Panc1 (cell line): Measurements from ENCODE around the gene THRB. TPM values are rescaled to one million over a fixed set of nuclear protein-coding genes. Genes with fewer than 3 reads are reported as not detected.

Source experiments
- ATAC-seq: fragments of 200-7000 bp; cut with Tn5 transposase; 2 replicates; pipeline ENCODE4 v1.9.1; 2020; ENCODE audit warnings: mild to moderate bottlenecking, moderate library complexity
- BruUV-seq: library from RNA; stranded (reverse); fragments of 400-500 nt; replicated peaks from 2 replicates; lab custom pipeline; 2021; lab: Mats Ljungman, UMichigan
- CTCF ChIA-PET: fragments of 300-600 bp; sonication (Branson Sonifier 250); formaldehyde crosslinking; loops from one replicate; lab custom pipeline; 2022; ENCODE audit warnings: antibody characterized with exemption; lab: Charles Lee
- POLR2A ChIA-PET: fragments of 300-600 bp; sonication (Branson Sonifier 250); formaldehyde crosslinking; loops from one replicate; lab custom pipeline; 2022; ENCODE audit warnings: antibody characterized with exemption; lab: Charles Lee
- DNase-seq: peaks from one replicate; pipeline ENCODE4 v3.0.0-alpha.2; 2010; ENCODE audit warnings: low read depth, low spot score
- H3K27ac ChIP-seq: 2 replicates; pipeline ENCODE4 v1.5.1; 2011; ENCODE audit warnings: mild to moderate bottlenecking, low read length, inconsistent platforms
- H3K27me3 ChIP-seq: fragments of 200-500 bp; sonication (Bioruptor generic); 2 replicates; pipeline ENCODE4 v1.6.0; 2014; ENCODE audit warnings: low read length, inconsistent platforms; ENCODE audit not compliant: control insufficient read depth, insufficient read depth
- H3K36me3 ChIP-seq: fragments of 200-500 bp; sonication (Bioruptor generic); 2 replicates; pipeline ENCODE4 v1.5.1; 2014; ENCODE audit warnings: inconsistent platforms, mild to moderate bottlenecking, low read length, moderate library complexity; ENCODE audit not compliant: control insufficient read depth, insufficient read depth
- H3K4me1 ChIP-seq: 2 replicates; pipeline ENCODE4 v1.5.1; 2011; ENCODE audit warnings: inconsistent platforms, mild to moderate bottlenecking, low read length, moderate library complexity; ENCODE audit not compliant: control insufficient read depth, insufficient read depth
- H3K4me3 ChIP-seq, 2 experiments: 2 replicates each; pipeline ENCODE4 v1.5.1; 2011 to 2012; ENCODE audit warnings: low read depth in 2 of 2, low read length in 2 of 2, mild to moderate bottlenecking in 2 of 2, inconsistent platforms in 1 of 2, moderate library complexity in 1 of 2
- H3K9me3 ChIP-seq: fragments of 200-500 bp; sonication (Bioruptor generic); 2 replicates; pipeline ENCODE4 v1.5.1; 2014; ENCODE audit warnings: low read depth, mild to moderate bottlenecking, inconsistent platforms, low read length, moderate library complexity; ENCODE audit not compliant: control insufficient read depth, insufficient read depth
- POLR2AphosphoS5 ChIP-seq: IDR thresholded peaks from 2 replicates; pipeline ENCODE4 v1.6.1; 2012; ENCODE audit warnings: mild to moderate bottlenecking, low read depth, low read length, moderate library complexity
- REST ChIP-seq, 2 experiments: IDR thresholded peaks; 2 replicates each; pipeline ENCODE4 v1.6.1; 2011 to 2012; ENCODE audit warnings: low read depth in 2 of 2, control low read depth in 1 of 2, low read length in 1 of 2, mild to moderate bottlenecking in 1 of 2, moderate library complexity in 1 of 2; ENCODE audit not compliant: insufficient read depth in 1 of 2
- SIN3A ChIP-seq: IDR thresholded peaks from 2 replicates; pipeline ENCODE4 v1.6.1; 2012; ENCODE audit warnings: low read depth, mild to moderate bottlenecking, low read length, moderate library complexity, borderline replicate concordance; ENCODE audit not compliant: insufficient read depth
- TCF7L2 ChIP-seq: IDR thresholded peaks from 2 replicates; pipeline ENCODE4 v1.6.1; 2011; ENCODE audit warnings: mild to moderate bottlenecking, low read depth, low read length, inconsistent platforms
- in situ Hi-C: cut with HindIII; loops from 2 replicates; pipeline ENCODE4 v1.10.0; 2016; ENCODE audit warnings: low sequenced_read_pairs, low pct_unique_long_range_greater_than_20kb
- intact Hi-C: fragments of 100-400 bp; cut with micrococcal nuclease; formaldehyde crosslinking; loops from one replicate; pipeline ENCODE4 v1.10.0; 2022; ENCODE audit not compliant: unreplicated experiment
- total RNA-seq: library from RNA; stranded (reverse); gene quantifications from one replicate; pipeline ENCODE4 v1.2.1, GENCODE V29; 2021; ENCODE audit not compliant: unreplicated experiment
- TF ChIP-seq, protein P1 (sequence below): fragments of 450-650 bp; IDR thresholded peaks from 2 replicates; pipeline ENCODE4 v1.5.1; 2017; ENCODE audit warnings: mild to moderate bottlenecking

Gene THRB
- total RNA-seq, 1 experiment from 2014 or later: 3.9 TPM

DNA sequence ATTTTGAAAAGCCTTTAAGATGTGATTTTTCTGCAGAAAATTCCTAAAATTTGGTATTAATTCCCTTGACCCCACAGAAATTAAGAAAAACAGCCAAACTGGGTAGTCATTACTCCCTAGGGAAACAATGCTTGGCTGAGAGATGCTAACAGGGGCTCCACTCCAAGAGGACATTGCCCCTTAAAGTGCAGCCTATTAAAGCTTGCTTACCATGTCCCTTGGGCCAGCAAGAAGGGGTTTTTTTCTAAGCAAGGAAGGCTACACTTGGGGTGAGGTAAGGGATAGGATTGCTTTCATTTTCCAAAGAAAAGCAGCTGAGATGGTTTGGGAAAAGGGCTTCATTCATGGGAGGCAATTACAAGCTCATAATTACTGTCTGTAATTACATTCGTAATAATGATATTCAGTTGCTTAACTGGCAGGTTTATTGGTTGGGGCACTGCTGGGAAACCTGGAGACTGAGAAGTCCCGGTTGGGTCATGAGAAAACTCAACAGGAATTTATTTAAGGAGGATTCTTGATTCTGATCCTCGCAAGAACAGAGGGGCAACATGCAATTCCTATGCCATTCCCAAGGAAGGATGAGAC, 302.1 kb downstream of the THRB start:
- ChIA-PET CTCF (no interaction called here), POLR2A (no interaction called here)
- TF ChIP-seq, protein P1, sequence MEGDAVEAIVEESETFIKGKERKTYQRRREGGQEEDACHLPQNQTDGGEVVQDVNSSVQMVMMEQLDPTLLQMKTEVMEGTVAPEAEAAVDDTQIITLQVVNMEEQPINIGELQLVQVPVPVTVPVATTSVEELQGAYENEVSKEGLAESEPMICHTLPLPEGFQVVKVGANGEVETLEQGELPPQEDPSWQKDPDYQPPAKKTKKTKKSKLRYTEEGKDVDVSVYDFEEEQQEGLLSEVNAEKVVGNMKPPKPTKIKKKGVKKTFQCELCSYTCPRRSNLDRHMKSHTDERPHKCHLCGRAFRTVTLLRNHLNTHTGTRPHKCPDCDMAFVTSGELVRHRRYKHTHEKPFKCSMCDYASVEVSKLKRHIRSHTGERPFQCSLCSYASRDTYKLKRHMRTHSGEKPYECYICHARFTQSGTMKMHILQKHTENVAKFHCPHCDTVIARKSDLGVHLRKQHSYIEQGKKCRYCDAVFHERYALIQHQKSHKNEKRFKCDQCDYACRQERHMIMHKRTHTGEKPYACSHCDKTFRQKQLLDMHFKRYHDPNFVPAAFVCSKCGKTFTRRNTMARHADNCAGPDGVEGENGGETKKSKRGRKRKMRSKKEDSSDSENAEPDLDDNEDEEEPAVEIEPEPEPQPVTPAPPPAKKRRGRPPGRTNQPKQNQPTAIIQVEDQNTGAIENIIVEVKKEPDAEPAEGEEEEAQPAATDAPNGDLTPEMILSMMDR: no peak
- no peak for TF ChIP-seq SIN3A
- no peak for TF ChIP-seq REST (IDR thresholded peaks at IDR 0.05; ENCODE audit: insufficient read depth in 1 of 2, low read depth in 2 of 2, low read length in 1 of 2)
- TF ChIP-seq POLR2AphosphoS5: no peak
- no peak for TF ChIP-seq TCF7L2
- H3K36me3 ChIP-seq: no peaks in the 10 kb centered on the region
- intact Hi-C loops (no loop called here), in situ Hi-C loops (no loop called here)
- H3K27ac ChIP-seq: no peak overlapping the region
- no peak for ATAC-seq
- H3K9me3 ChIP-seq: no peaks in the 10 kb centered on the region
- no peaks in the 10 kb centered on the region for H3K27me3 ChIP-seq
- H3K4me3 ChIP-seq: no peak overlapping the region
- BruUV-seq: no TSS peak
- no peaks in the 10 kb centered on the region for H3K4me1 ChIP-seq
- DNase-seq: no peak

DNA sequence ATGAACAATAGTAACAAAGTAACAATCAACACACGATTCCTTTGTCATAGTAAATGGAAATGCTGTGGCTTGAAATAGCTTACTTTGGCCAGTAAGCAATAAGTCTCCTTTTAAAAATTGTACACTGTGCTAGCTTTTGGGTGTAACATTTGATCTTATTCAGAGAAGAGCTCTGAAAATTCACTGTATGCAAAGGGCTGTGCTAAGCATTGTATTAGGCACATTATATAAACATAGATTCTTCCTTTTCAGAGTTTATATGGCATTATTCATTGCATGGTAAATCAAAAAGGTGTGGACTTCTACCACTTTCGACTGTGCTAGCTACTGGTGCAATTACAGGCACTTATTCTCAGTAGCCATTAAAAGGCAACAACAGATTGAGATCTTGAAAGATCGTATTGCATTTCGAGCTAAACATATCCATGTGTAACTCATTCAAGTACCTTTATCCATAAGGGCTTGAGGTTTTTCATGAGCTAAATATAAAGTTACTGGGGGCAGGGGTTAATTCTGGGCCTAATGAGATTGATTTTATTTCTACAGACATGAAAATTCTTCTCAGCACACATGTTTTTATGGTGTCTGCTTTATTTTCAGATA, 302.7 kb downstream of the THRB start:
- Histone ChIP-seq H3K27ac (no peak overlapping the region), H3K9me3 (no peaks in the 10 kb centered on the region)

More for the DNA sequence above, 302.7 kb downstream of the THRB start:
- CTCF ChIA-PET: no interaction called here
- no peak for TF ChIP-seq SIN3A
- no peak for TF ChIP-seq REST (IDR thresholded peaks at IDR 0.05; ENCODE audit: insufficient read depth in 1 of 2, low read depth in 2 of 2, low read length in 1 of 2)
- TF ChIP-seq, protein P1: no peak
- no peak for TF ChIP-seq TCF7L2
- TF ChIP-seq POLR2AphosphoS5: no peak
- Histone ChIP-seq H3K27me3 (no peaks in the 10 kb centered on the region), H3K4me3 (no peak overlapping the region), H3K4me1 (no peaks in the 10 kb centered on the region), H3K36me3 (no peaks in the 10 kb centered on the region)
- in situ Hi-C loops (no loop called here), intact Hi-C loops (no loop called here)
- no peak for ATAC-seq
- no TSS peak for BruUV-seq
- DNase-seq: no peak
- POLR2A ChIA-PET: interaction anchor here (0.6 kb wide), 1 partner anchor 298 kb away, joined by 4 read pairs; no protein-coding TSS in a partner anchor
